IMR-90 (cell line): ENCODE measurements around the gene CALR3. TPM values are rescaled to one million over a fixed set of nuclear protein-coding genes. Genes with fewer than 3 reads are reported as not detected.

ENCODE experiments used
- ATAC-seq: fragments of 200-7000 bp; cut with Tn5 transposase; 2 replicates; pipeline ENCODE4 v1.9.1; 2020; ENCODE audit warnings: low read depth, mild to moderate bottlenecking, moderate library complexity
- BruUV-seq: library from RNA; stranded (reverse); fragments of 400-500 nt; replicated peaks from 2 replicates; lab custom pipeline; 2021; lab: Mats Ljungman, UMichigan
- CTCF ChIA-PET: fragments of 300-600 bp; formaldehyde crosslinking; extraction: SDS; loops from one replicate; lab custom pipeline; 2021; ENCODE audit warnings: antibody characterized with exemption; lab: Yijun Ruan, JAX
- POLR2A ChIA-PET: fragments of 300-600 bp; sonication (Branson Sonifier 250); formaldehyde crosslinking; loops from one replicate; lab custom pipeline; 2022; ENCODE audit warnings: antibody characterized with exemption; ENCODE audit not compliant: unreplicated experiment; lab: Charles Lee
- DNase-seq: peaks from one replicate; pipeline ENCODE4 v3.0.0; 2013
- H2AFZ ChIP-seq: replicated peaks from 2 replicates; pipeline ENCODE3; 2013; ENCODE audit warnings: low read length, mild to moderate bottlenecking; ENCODE audit not compliant: poor library complexity
- H2AK5ac ChIP-seq: 2 replicates; pipeline ENCODE4 v1.6.1; 2013; ENCODE audit warnings: low read depth, low read length, inconsistent platforms
- H2AK9ac ChIP-seq: replicated peaks from 2 replicates; pipeline ENCODE3; 2013; ENCODE audit warnings: mild to moderate bottlenecking, low read depth, low read length, moderate library complexity; ENCODE audit not compliant: poor library complexity
- H2BK120ac ChIP-seq: 2 replicates; pipeline ENCODE4 v1.6.1; 2013; ENCODE audit warnings: low read depth, low read length, inconsistent platforms
- H2BK15ac ChIP-seq: 3 replicates; pipeline ENCODE4 v1.6.1; 2013; ENCODE audit warnings: low read depth, low read length, inconsistent platforms
- H2BK20ac ChIP-seq: 2 replicates; pipeline ENCODE4 v1.6.1; 2013; ENCODE audit warnings: low read depth, mild to moderate bottlenecking, inconsistent platforms, low read length, moderate library complexity
- H2BK5ac ChIP-seq: 2 replicates; pipeline ENCODE4 v1.6.1; 2013; ENCODE audit warnings: mild to moderate bottlenecking, low read depth, low read length, inconsistent platforms; ENCODE audit not compliant: poor library complexity, severe bottlenecking
- H3K14ac ChIP-seq: replicated peaks from 2 replicates; pipeline ENCODE4 v1.6.1; 2013; ENCODE audit warnings: low read depth, low read length, inconsistent platforms
- H3K18ac ChIP-seq: 2 replicates; pipeline ENCODE4 v1.6.1; 2013; ENCODE audit warnings: low read depth, low read length, control low read depth
- H3K23ac ChIP-seq: 2 replicates; pipeline ENCODE4 v1.6.1; 2013; ENCODE audit warnings: low read depth, low read length, inconsistent platforms
- H3K27ac ChIP-seq: 2 replicates; pipeline ENCODE4 v1.5.1; 2013; ENCODE audit warnings: mild to moderate bottlenecking, control low read depth, low read length; ENCODE audit not compliant: insufficient read depth
- H3K27me3 ChIP-seq: 2 replicates; pipeline ENCODE4 v1.6.1; 2013; ENCODE audit warnings: low read length; ENCODE audit not compliant: control insufficient read depth, insufficient read depth
- H3K36me3 ChIP-seq: 2 replicates; pipeline ENCODE4 v1.6.1; 2013; ENCODE audit warnings: low read length, mixed read lengths; ENCODE audit not compliant: control insufficient read depth, insufficient read depth
- H3K4ac ChIP-seq: 2 replicates; pipeline ENCODE4 v1.6.1; 2013; ENCODE audit warnings: low read depth, low read length, inconsistent platforms
- H3K4me1 ChIP-seq: 2 replicates; pipeline ENCODE4 v1.6.1; 2013; ENCODE audit warnings: low read length, mixed read lengths; ENCODE audit not compliant: control insufficient read depth, insufficient read depth
- H3K4me2 ChIP-seq: 2 replicates; pipeline ENCODE4 v1.6.1; 2013; ENCODE audit warnings: low read depth, mild to moderate bottlenecking, control low read depth, low read length, moderate library complexity
- H3K4me3 ChIP-seq: 2 replicates; pipeline ENCODE4 v1.5.1; 2013; ENCODE audit warnings: low read depth, mild to moderate bottlenecking, control low read depth, low read length, moderate library complexity; ENCODE audit not compliant: insufficient read depth
- H3K56ac ChIP-seq: 2 replicates; pipeline ENCODE4 v1.6.1; 2013; ENCODE audit warnings: low read length, inconsistent platforms; ENCODE audit not compliant: insufficient read depth; ENCODE audit errors: extremely low read depth
- H3K79me1 ChIP-seq, 2 experiments: 2 replicates each; pipeline ENCODE4 v1.6.1; 2013; ENCODE audit warnings: low read length in 2 of 2, inconsistent platforms in 1 of 2, low read depth in 1 of 2
- H3K9ac ChIP-seq: 2 replicates; pipeline ENCODE4 v1.6.1; 2013; ENCODE audit warnings: low read depth, low read length, control low read depth
- H3K9me1 ChIP-seq: 2 replicates; pipeline ENCODE4 v1.6.1; 2013; ENCODE audit warnings: low read length, inconsistent platforms; ENCODE audit not compliant: insufficient read depth
- H3K9me3 ChIP-seq: 2 replicates; pipeline ENCODE4 v1.6.1; 2013; ENCODE audit warnings: low read length; ENCODE audit not compliant: control insufficient read depth, insufficient read depth
- H4K20me1 ChIP-seq: 2 replicates; pipeline ENCODE4 v1.6.1; 2013; ENCODE audit warnings: low read length, inconsistent platforms; ENCODE audit not compliant: insufficient read depth
- H4K5ac ChIP-seq: 2 replicates; pipeline ENCODE4 v1.6.1; 2013; ENCODE audit warnings: mild to moderate bottlenecking, low read depth, low read length, control low read depth
- H4K8ac ChIP-seq, 2 experiments: 2 replicates each; pipeline ENCODE4 v1.6.1; 2013; ENCODE audit warnings: low read depth in 2 of 2, low read length in 2 of 2, control low read depth in 1 of 2, inconsistent platforms in 1 of 2
- H4K91ac ChIP-seq: 2 replicates; pipeline ENCODE4 v1.6.1; 2013; ENCODE audit warnings: low read depth, low read length, inconsistent platforms; ENCODE audit not compliant: insufficient read depth
- BHLHE40 ChIP-seq: fragments of 150-350 bp; IDR thresholded peaks from 2 replicates; pipeline ENCODE4 v1.6.1; 2016; ENCODE audit warnings: mild to moderate bottlenecking, low read depth, low read length
- CHD1 ChIP-seq: IDR thresholded peaks from 2 replicates; pipeline ENCODE4 v1.6.1; 2012; ENCODE audit warnings: low read depth, low read length, improper control_type of control experiment
- CTCF ChIP-seq: conservative IDR thresholded peaks from 2 replicates; pipeline ENCODE4 v1.5.1; 2012; ENCODE audit warnings: mild to moderate bottlenecking, low read depth, low read length, improper control_type of control experiment
- FOS ChIP-seq: fragments of 150-350 bp; IDR thresholded peaks from 2 replicates; pipeline ENCODE4 v1.6.1; 2016; ENCODE audit warnings: low read depth, low read length
- MXI1 ChIP-seq: IDR thresholded peaks from 2 replicates; pipeline ENCODE4 v1.6.1; 2012; ENCODE audit warnings: low read depth, mild to moderate bottlenecking, low read length, moderate library complexity, borderline replicate concordance
- RAD21 ChIP-seq: IDR thresholded peaks from 2 replicates; pipeline ENCODE4 v1.6.1; 2012; ENCODE audit warnings: low read length, improper control_type of control experiment
- RFX5 ChIP-seq: IDR thresholded peaks from 2 replicates; pipeline ENCODE4 v1.8.0; 2012; ENCODE audit warnings: low read depth, mild to moderate bottlenecking, low read length, moderate library complexity
- USF2 ChIP-seq: fragments of 150-350 bp; IDR thresholded peaks from 2 replicates; pipeline ENCODE4 v1.6.1; 2017; ENCODE audit warnings: mild to moderate bottlenecking, antibody characterized with exemption, low read length, low read depth
- WGBS, 2 experiments: methylation state at CpG; one replicate each; pipeline versions ENCODE4 v1.1.5 to v1.1.7; 2013; ENCODE audit warnings: missing lambda C conversion rate in 2 of 2; ENCODE audit not compliant: insufficient read length in 1 of 2; ENCODE audit errors: extremely low coverage in 2 of 2; 5-methylcytosine and 5-hydroxymethylcytosine counted together
- dilution Hi-C: fragments of 300-500 bp; cut with HindIII; formaldehyde crosslinking; loops from one replicate; pipeline ENCODE4 v1.14.3; 2018; ENCODE audit warnings: low sequenced_read_pairs; ENCODE audit not compliant: unreplicated experiment
- in situ Hi-C: fragments of 300-500 bp; cut with MboI; formaldehyde crosslinking; loops from 3 replicates; pipeline ENCODE4 v1.14.3; 2019; ENCODE audit warnings: low sequenced_read_pairs, inconsistent platforms, mixed read lengths
- intact Hi-C: fragments of 100-400 bp; cut with micrococcal nuclease; formaldehyde crosslinking; loops from 2 replicates; pipeline ENCODE4 v1.10.0; 2022
- polyA plus RNA-seq, 3 experiments: library from polyadenylated mRNA; depleted of rRNA; stranded (reverse); fragments of >200 nt; gene quantifications; 2 replicates each; pipeline ENCODE4 v1.2.3, GENCODE V29; 2012; ENCODE audit warnings: low replicate concordance in 1 of 3
- total RNA-seq: library from RNA; depleted of rRNA; stranded (reverse); fragments of >200 nt; gene quantifications from 2 replicates; pipeline ENCODE4 v1.2.3, GENCODE V29; 2012

CALR3 gene
- total and polyA plus RNA-seq, 2 of the 4 experiments (the other 2 are of a cell fraction), result not detected

- POLR2A ChIA-PET, result interaction anchor here (0.6 kb wide), 1 partner anchor 31 kb away, joined by 3 read pairs; the partner anchor contains the start of genes C19orf44 and CALR3
- no peak overlapping the region for H2BK20ac ChIP-seq
- no peak overlapping the region for H3K14ac ChIP-seq
- in situ Hi-C loops, result no loop called here
- intact Hi-C loops, result no loop called here
- H3K27ac ChIP-seq, result no peak overlapping the region
- dilution Hi-C loops, result no loop called here
- H2BK120ac ChIP-seq, result no peak overlapping the region
- DNase-seq, result no peak
- H4K8ac ChIP-seq, result no peak overlapping the region
- no peak overlapping the region for H3K4ac ChIP-seq
- no peak for ATAC-seq
- no peaks in the 10 kb centered on the region for H3K27me3 ChIP-seq
- no peak overlapping the region for H2AFZ ChIP-seq
- no peak overlapping the region for H3K18ac ChIP-seq
- H3K79me1 ChIP-seq, result peaks cover 17 to 19% of the 10 kb centered on the region in 2 experiments
- no TSS peak for BruUV-seq
- no peak overlapping the region for H4K5ac ChIP-seq
- H2BK5ac ChIP-seq, result no peak overlapping the region
- CTCF ChIA-PET, result no interaction called here
- no peak overlapping the region for H2AK9ac ChIP-seq
- H3K4me3 ChIP-seq, result no peak overlapping the region
- H3K9me1 ChIP-seq, result no peaks in the 10 kb centered on the region
- peaks cover 18% of the 10 kb centered on the region; the same call in 1 of the 2 replicates for H4K20me1 ChIP-seq
- H3K4me2 ChIP-seq, result no peak overlapping the region
- peaks cover 87% of the 10 kb centered on the region for H3K36me3 ChIP-seq
- H2AK5ac ChIP-seq, result no peak overlapping the region
- no peak for TF ChIP-seq CTCF
- TF ChIP-seq CHD1, result no peak
- no peak for TF ChIP-seq FOS
- TF ChIP-seq MXI1, result no peak
- no peak for TF ChIP-seq RFX5
- TF ChIP-seq USF2, result no peak
- TF ChIP-seq RAD21, result no peak
- TF ChIP-seq BHLHE40, result no peak
- no peak overlapping the region for H3K9ac ChIP-seq
- H2BK15ac ChIP-seq, result no peak overlapping the region
- H3K9me3 ChIP-seq, result no peaks in the 10 kb centered on the region
- no peak overlapping the region for H4K91ac ChIP-seq
- H3K56ac ChIP-seq, result no peak overlapping the region
- WGBS, 2 experiments, result 82% methylated on average over 12 of the region's 14 CpGs; no CpG with 5 or more reads in 1 of the 2 experiments
- H3K4me1 ChIP-seq, result no peaks in the 10 kb centered on the region
- H3K23ac ChIP-seq, result no peak overlapping the region
Observed at GRCh38 chr19:16527334-16527935, 31.5 kb upstream of the CALR3 start.
